ENCODE data around the gene PITRM1. TPM values are rescaled to one million over a fixed set of nuclear protein-coding genes. Genes with fewer than 3 reads are reported as not detected.

PITRM1 gene
- polyA plus RNA-seq, 1 of the 3 experiments (the other 2 are of a cell fraction) = 79.6 TPM

DNA sequence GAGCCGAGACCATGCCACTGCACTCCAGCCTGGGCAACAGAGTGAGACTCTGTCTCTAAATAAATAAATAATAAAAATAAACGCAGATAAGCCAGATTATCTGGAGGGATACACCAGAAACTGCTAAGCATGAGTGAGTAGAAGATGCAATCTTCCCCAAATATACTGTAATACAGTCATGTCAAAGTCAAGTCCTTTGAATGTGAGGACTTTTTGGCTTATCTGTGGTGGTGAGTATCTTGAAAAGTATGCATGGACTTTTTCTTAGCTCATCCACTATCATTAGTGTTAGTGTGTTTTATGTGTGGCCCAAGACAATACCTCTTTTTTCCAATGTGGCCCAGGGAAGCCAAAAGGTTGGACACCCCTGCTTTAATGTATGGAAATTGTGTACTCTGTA lies 44.7 kb upstream of the PITRM1 start (continued):
- TF ChIP-seq, protein P1, sequence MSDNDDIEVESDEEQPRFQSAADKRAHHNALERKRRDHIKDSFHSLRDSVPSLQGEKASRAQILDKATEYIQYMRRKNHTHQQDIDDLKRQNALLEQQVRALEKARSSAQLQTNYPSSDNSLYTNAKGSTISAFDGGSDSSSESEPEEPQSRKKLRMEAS (IDR thresholded peaks at IDR 0.05; ENCODE audit: low read depth) = 0 out of 2 replicates have a peak, but pooled peaks have one; percentile 37
- TF ChIP-seq NFIC (IDR thresholded peaks at IDR 0.05; ENCODE audit: borderline replicate concordance) (peak; percentile 47; the same call in 1 of the 2 replicates), EZH2phosphoT487 (IDR thresholded peaks at IDR 0.05; ENCODE audit: borderline replicate concordance, low read depth) (no peak), SMC3 (IDR thresholded peaks at IDR 0.05; ENCODE audit: low read depth, low read length) (no peak), FOSL2 (IDR thresholded peaks at IDR 0.05; ENCODE audit: borderline replicate concordance, low read depth) (peak; percentile 74), FOXM1 (IDR thresholded peaks at IDR 0.05; ENCODE audit: low read depth) (no peak), GABPA (IDR thresholded peaks at IDR 0.05; ENCODE audit: low read depth) (no peak), RXRA (IDR thresholded peaks at IDR 0.05; ENCODE audit: borderline replicate concordance, low read depth) (peak; percentile 14; the same call in 1 of the 2 replicates)

DNA sequence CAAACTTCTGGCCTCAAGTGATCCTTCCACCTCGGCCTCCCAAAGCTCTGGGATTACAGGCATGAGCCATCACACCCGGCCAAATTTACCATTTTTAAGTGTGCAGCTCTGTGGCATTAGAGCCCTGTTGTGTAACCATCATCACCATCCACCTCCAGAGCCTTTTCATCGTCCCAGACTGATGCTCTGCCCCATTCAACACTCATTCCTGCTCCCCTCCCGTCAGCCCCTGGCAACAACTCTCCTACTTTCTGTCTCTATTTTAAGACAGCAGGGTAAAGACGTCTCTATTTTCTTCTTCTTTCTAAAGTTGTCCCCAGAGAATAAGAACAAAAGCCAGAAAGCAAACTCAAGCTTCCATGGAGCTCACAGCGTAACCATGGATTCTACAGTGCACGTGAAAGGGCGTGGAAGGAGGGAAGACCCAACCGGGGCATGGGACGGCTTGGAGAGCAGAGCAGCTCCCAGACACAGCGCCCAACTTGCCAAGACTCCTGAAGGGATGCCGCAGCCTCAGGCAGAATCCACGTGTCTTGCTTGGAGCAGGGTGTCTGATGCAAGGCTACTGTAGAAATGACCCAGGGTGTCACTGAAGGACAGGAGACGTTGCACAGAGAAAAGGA lies 42.7 kb upstream of the PITRM1 start:
- Histone ChIP-seq H3K9me2 (no peaks in the 10 kb centered on the region), H3K4me1 (ENCODE audit: control insufficient read depth in 1 of 2, insufficient read depth in 2 of 2, low read depth in 1 of 2, low read length in 1 of 2) (no peaks in the 10 kb centered on the region), H4K20me1 (ENCODE audit: insufficient read depth) (no peaks in the 10 kb centered on the region), H3F3A (replicated peaks; ENCODE audit: insufficient read depth) (peaks cover 6% of the 10 kb centered on the region), H3K36me3 (replicated peaks in 1 of 2; ENCODE audit: control insufficient read depth in 1 of 2, insufficient read depth in 2 of 2, low read length in 1 of 2) (no peaks in the 10 kb centered on the region), H3K79me2 (ENCODE audit: insufficient read depth) (no peaks in the 10 kb centered on the region), H3K9ac (no peak overlapping the region), H3K9me3 (no peaks in the 10 kb centered on the region), H3K27me3 (ENCODE audit: insufficient read depth) (no peaks in the 10 kb centered on the region), H3K4me3 (ENCODE audit: low read depth in 2 of 2, low read length in 1 of 2) (no peak overlapping the region), H3K4me2 (no peak overlapping the region), H3K27ac (ENCODE audit: low read depth in 2 of 2, low read length in 1 of 2) (no peak overlapping the region), H2AFZ (ENCODE audit: low read depth) (no peak overlapping the region)
- TF ChIP-seq GABPA (IDR thresholded peaks at IDR 0.05; ENCODE audit: low read depth) (no peak), FOXJ3 (CRISPR knock-in tag; IDR thresholded peaks at IDR 0.05) (no peak), POLR2AphosphoS5 (IDR thresholded peaks at IDR 0.05; ENCODE audit: low read depth, low read length) (no peak), MEF2A (IDR thresholded peaks at IDR 0.05; ENCODE audit: borderline replicate concordance, low read depth) (no peak), TCF12 (IDR thresholded peaks at IDR 0.05) (no peak), TAF1 (IDR thresholded peaks at IDR 0.05; ENCODE audit: borderline replicate concordance, low read depth, low read length) (no peak), EP300 (IDR thresholded peaks at IDR 0.05; ENCODE audit: borderline replicate concordance in 1 of 2, low read depth in 1 of 2, low read length in 1 of 2) (no peak), MXI1 (IDR thresholded peaks at IDR 0.05; ENCODE audit: low read depth, low read length) (no peak), SMC3 (IDR thresholded peaks at IDR 0.05; ENCODE audit: low read depth, low read length) (no peak), NFIC (IDR thresholded peaks at IDR 0.05; ENCODE audit: borderline replicate concordance) (no peak)
- TF ChIP-seq, protein P2, sequence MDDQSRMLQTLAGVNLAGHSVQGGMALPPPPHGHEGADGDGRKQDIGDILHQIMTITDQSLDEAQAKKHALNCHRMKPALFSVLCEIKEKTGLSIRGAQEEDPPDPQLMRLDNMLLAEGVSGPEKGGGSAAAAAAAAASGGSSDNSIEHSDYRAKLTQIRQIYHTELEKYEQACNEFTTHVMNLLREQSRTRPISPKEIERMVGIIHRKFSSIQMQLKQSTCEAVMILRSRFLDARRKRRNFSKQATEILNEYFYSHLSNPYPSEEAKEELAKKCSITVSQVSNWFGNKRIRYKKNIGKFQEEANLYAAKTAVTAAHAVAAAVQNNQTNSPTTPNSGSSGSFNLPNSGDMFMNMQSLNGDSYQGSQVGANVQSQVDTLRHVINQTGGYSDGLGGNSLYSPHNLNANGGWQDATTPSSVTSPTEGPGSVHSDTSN (IDR thresholded peaks at IDR 0.05) = no peak
- no peak for DNase-seq
- WGBS (ENCODE audit: low lambda C conversion rate) = 84% methylated on average over 14 of the region's 14 CpGs
- ChIA-PET POLR2A (no interaction called here), CTCF (interaction anchor here (1.1 to 3.5 kb wide), 2 partner anchors 18 to 1551 kb away, joined by 5 to 16 read pairs; no protein-coding TSS in a partner anchor)
